SK-N-SH treated with all-trans-retinoic acid at 6 μM for 48 hours (cell line): ENCODE data around the gene MRGPRX2.

Source experiments
- ATAC-seq: fragments of 200-7000 bp; cut with Tn5 transposase; 3 replicates; pipeline ENCODE4 v1.9.1; 2020; ENCODE audit warnings: mild to moderate bottlenecking, moderate library complexity
- BACH2 ChIP-seq: fragments of 250-450 bp; sonication (Bioruptor Pico); IDR thresholded peaks from 2 replicates; pipeline ENCODE4 v1.9.0; 2021; ENCODE audit warnings: mild to moderate bottlenecking, borderline replicate concordance
- CREB5 ChIP-seq: fragments of 250-450 bp; sonication (Bioruptor Pico); IDR thresholded peaks from 2 replicates; pipeline ENCODE4 v1.5.1; 2020; ENCODE audit warnings: low read depth, mild to moderate bottlenecking, moderate library complexity
- CSDC2 ChIP-seq: fragments of 250-450 bp; sonication (Bioruptor Pico); IDR thresholded peaks from 2 replicates; pipeline ENCODE4 v1.5.0; 2020; ENCODE audit warnings: mild to moderate bottlenecking, moderate library complexity
- CSRNP3 ChIP-seq: fragments of 250-450 bp; sonication (Bioruptor Pico); IDR thresholded peaks from 2 replicates; pipeline ENCODE4 v1.5.1; 2021; ENCODE audit warnings: mild to moderate bottlenecking, moderate library complexity
- ESRRG ChIP-seq: fragments of 250-450 bp; sonication (Bioruptor Pico); IDR thresholded peaks from 2 replicates; pipeline ENCODE4 v1.6.1; 2021; ENCODE audit warnings: mild to moderate bottlenecking
- GLIS3 ChIP-seq: fragments of 250-450 bp; sonication (Bioruptor Pico); IDR thresholded peaks from 2 replicates; pipeline ENCODE4 v1.5.0; 2020; ENCODE audit warnings: mild to moderate bottlenecking, moderate library complexity
- ISL1 ChIP-seq: fragments of 250-450 bp; sonication (Bioruptor Pico); IDR thresholded peaks from 2 replicates; pipeline ENCODE4 v2.1.2; 2022; ENCODE audit warnings: mild to moderate bottlenecking, moderate library complexity
- OSR1 ChIP-seq: fragments of 250-450 bp; sonication (Bioruptor Pico); IDR thresholded peaks from 2 replicates; pipeline ENCODE4 v1.8.0; 2022; ENCODE audit warnings: moderate library complexity, mild to moderate bottlenecking, inconsistent platforms
- PATZ1 ChIP-seq: fragments of 250-450 bp; sonication (Bioruptor Pico); IDR thresholded peaks from 2 replicates; pipeline ENCODE4 v1.8.0; 2020; ENCODE audit warnings: mild to moderate bottlenecking, moderate library complexity, borderline replicate concordance
- PPARA ChIP-seq: fragments of 250-450 bp; sonication (Bioruptor Pico); IDR thresholded peaks from 2 replicates; pipeline ENCODE4 v1.5.0; 2020; ENCODE audit warnings: mild to moderate bottlenecking, borderline replicate concordance
- RARB ChIP-seq: fragments of 250-450 bp; sonication (Bioruptor Pico); IDR thresholded peaks from 2 replicates; pipeline ENCODE4 v1.8.0; 2021; ENCODE audit warnings: mild to moderate bottlenecking, moderate library complexity
- SNAI2 ChIP-seq: fragments of 250-450 bp; sonication (Bioruptor Pico); IDR thresholded peaks from 2 replicates; pipeline ENCODE4 v1.5.0; 2020; ENCODE audit warnings: mild to moderate bottlenecking, moderate library complexity
- TCF4 ChIP-seq: fragments of 250-450 bp; sonication (Bioruptor Pico); IDR thresholded peaks from 2 replicates; pipeline ENCODE4 v1.8.0; 2021; ENCODE audit warnings: mild to moderate bottlenecking, moderate library complexity, borderline replicate concordance
- TOX ChIP-seq: fragments of 250-450 bp; sonication (Bioruptor Pico); IDR thresholded peaks from 2 replicates; pipeline ENCODE4 v1.8.0; 2021; ENCODE audit warnings: mild to moderate bottlenecking, moderate library complexity, borderline replicate concordance
- ZC3H10 ChIP-seq: fragments of 250-450 bp; sonication (Bioruptor Pico); IDR thresholded peaks from 2 replicates; pipeline ENCODE4 v1.5.1; 2021; ENCODE audit warnings: mild to moderate bottlenecking, moderate library complexity
- ZFP30 ChIP-seq: fragments of 450-650 bp; formaldehyde crosslinking; IDR thresholded peaks from 2 replicates; pipeline ENCODE4 v1.5.0; 2022; ENCODE audit warnings: mild to moderate bottlenecking, moderate library complexity
- ZNF565 ChIP-seq: fragments of 450-650 bp; formaldehyde crosslinking; conservative IDR thresholded peaks from 2 replicates; pipeline ENCODE4 v1.5.0; 2020; ENCODE audit warnings: low read depth, mild to moderate bottlenecking, moderate library complexity
- ZNF70 ChIP-seq: fragments of 450-650 bp; formaldehyde crosslinking; IDR thresholded peaks from 2 replicates; pipeline ENCODE4 v1.5.0; 2020; ENCODE audit warnings: mild to moderate bottlenecking, moderate library complexity
- ZNF8 ChIP-seq: fragments of 450-650 bp; formaldehyde crosslinking; IDR thresholded peaks from 2 replicates; pipeline ENCODE4 v1.5.0; 2020; ENCODE audit warnings: mild to moderate bottlenecking, moderate library complexity
- TF ChIP-seq, protein P1 (sequence below): fragments of 250-450 bp; sonication (Bioruptor Pico); IDR thresholded peaks from 2 replicates; pipeline ENCODE4 v1.8.0; 2021; ENCODE audit warnings: low read depth, mild to moderate bottlenecking, moderate library complexity, borderline replicate concordance
- TF ChIP-seq, protein P2 (sequence below): fragments of 250-450 bp; sonication (Bioruptor Pico); IDR thresholded peaks from 2 replicates; pipeline ENCODE4 v1.5.0; 2020; ENCODE audit warnings: mild to moderate bottlenecking, moderate library complexity

The MRGPRX2 gene

GRCh38 chr11:19040051-19040450 lies 20.5 kb downstream of the MRGPRX2 start (continued):
- TF ChIP-seq ZNF565 (CRISPR knock-in tag) (no peak), CSRNP3 (CRISPR knock-in tag) (no peak), SNAI2 (no peak), ISL1 (CRISPR knock-in tag) (no peak), TCF4 (no peak), ZFP30 (CRISPR knock-in tag) (no peak), OSR1 (CRISPR knock-in tag) (no peak), CSDC2 (CRISPR knock-in tag) (no peak)

- ATAC-seq: no peak
- no peak for TF ChIP-seq ZNF565 (CRISPR knock-in tag)
- TF ChIP-seq TCF4: no peak
- no peak for TF ChIP-seq OSR1 (CRISPR knock-in tag)
Measured at GRCh38 chr11:19039409-19039808, 21.1 kb downstream of the MRGPRX2 start.

- ATAC-seq: no peak
- TF ChIP-seq PATZ1 (CRISPR knock-in tag) (no peak), GLIS3 (CRISPR knock-in tag) (no peak), RARB (CRISPR knock-in tag) (no peak), ZNF8 (CRISPR knock-in tag) (no peak), SNAI2 (no peak), PPARA (CRISPR knock-in tag) (no peak), BACH2 (no peak), ZNF70 (CRISPR knock-in tag) (no peak), ZFP30 (CRISPR knock-in tag) (no peak), CREB5 (CRISPR knock-in tag) (no peak), ISL1 (CRISPR knock-in tag) (no peak), ZNF565 (CRISPR knock-in tag) (no peak), ESRRG (CRISPR knock-in tag) (no peak), TCF4 (no peak), TOX (CRISPR knock-in tag) (no peak), ZC3H10 (CRISPR knock-in tag) (no peak), CSRNP3 (CRISPR knock-in tag) (no peak), OSR1 (CRISPR knock-in tag) (no peak)
- TF ChIP-seq, protein P1, sequence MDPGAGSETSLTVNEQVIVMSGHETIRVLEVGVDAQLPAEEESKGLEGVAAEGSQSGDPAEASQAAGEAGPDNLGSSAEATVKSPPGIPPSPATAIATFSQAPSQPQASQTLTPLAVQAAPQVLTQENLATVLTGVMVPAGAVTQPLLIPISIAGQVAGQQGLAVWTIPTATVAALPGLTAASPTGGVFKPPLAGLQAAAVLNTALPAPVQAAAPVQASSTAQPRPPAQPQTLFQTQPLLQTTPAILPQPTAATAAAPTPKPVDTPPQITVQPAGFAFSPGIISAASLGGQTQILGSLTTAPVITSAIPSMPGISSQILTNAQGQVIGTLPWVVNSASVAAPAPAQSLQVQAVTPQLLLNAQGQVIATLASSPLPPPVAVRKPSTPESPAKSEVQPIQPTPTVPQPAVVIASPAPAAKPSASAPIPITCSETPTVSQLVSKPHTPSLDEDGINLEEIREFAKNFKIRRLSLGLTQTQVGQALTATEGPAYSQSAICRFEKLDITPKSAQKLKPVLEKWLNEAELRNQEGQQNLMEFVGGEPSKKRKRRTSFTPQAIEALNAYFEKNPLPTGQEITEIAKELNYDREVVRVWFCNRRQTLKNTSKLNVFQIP (CRISPR knock-in tag): no peak
- TF ChIP-seq, protein P2, sequence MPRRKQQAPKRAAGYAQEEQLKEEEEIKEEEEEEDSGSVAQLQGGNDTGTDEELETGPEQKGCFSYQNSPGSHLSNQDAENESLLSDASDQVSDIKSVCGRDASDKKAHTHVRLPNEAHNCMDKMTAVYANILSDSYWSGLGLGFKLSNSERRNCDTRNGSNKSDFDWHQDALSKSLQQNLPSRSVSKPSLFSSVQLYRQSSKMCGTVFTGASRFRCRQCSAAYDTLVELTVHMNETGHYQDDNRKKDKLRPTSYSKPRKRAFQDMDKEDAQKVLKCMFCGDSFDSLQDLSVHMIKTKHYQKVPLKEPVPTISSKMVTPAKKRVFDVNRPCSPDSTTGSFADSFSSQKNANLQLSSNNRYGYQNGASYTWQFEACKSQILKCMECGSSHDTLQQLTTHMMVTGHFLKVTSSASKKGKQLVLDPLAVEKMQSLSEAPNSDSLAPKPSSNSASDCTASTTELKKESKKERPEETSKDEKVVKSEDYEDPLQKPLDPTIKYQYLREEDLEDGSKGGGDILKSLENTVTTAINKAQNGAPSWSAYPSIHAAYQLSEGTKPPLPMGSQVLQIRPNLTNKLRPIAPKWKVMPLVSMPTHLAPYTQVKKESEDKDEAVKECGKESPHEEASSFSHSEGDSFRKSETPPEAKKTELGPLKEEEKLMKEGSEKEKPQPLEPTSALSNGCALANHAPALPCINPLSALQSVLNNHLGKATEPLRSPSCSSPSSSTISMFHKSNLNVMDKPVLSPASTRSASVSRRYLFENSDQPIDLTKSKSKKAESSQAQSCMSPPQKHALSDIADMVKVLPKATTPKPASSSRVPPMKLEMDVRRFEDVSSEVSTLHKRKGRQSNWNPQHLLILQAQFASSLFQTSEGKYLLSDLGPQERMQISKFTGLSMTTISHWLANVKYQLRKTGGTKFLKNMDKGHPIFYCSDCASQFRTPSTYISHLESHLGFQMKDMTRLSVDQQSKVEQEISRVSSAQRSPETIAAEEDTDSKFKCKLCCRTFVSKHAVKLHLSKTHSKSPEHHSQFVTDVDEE (CRISPR knock-in tag): no peak
Measured at GRCh38 chr11:19032990-19033389, 27.5 kb downstream of the MRGPRX2 start.
